ENCODE results near the gene ST6GALNAC3. TPM values are rescaled to one million over a fixed set of nuclear protein-coding genes. Genes with fewer than 3 reads are reported as not detected.

ST6GALNAC3 gene
- total RNA-seq, 2 experiments from 2014 or later = 0.50 to 1.2 TPM

- Histone ChIP-seq H3K4me2 (ENCODE audit: low read length) (no peak overlapping the region), H3K4me3 (ENCODE audit: low read depth, low read length, poor library complexity, severe bottlenecking) (no peak overlapping the region), H2AFZ (ENCODE audit: low read length) (no peak overlapping the region), H3K9me2 (ENCODE audit: insufficient read depth, low read length) (no peaks in the 10 kb centered on the region), H3K27ac (ENCODE audit: low read depth, low read length, poor library complexity, severe bottlenecking) (no peak overlapping the region), H3K36me3 (ENCODE audit: insufficient read depth, low read length) (no peaks in the 10 kb centered on the region), H3K9me3 (ENCODE audit: low read length) (no peaks in the 10 kb centered on the region), H3K79me2 (ENCODE audit: insufficient read depth, low read depth, low read length) (no peaks in the 10 kb centered on the region), H3K4me1 (ENCODE audit: insufficient read depth, low read length, poor library complexity, severe bottlenecking) (no peaks in the 10 kb centered on the region), H4K20me1 (ENCODE audit: insufficient read depth, low read length) (no peaks in the 10 kb centered on the region)
- no peak for DNase-seq (ENCODE audit: low spot score)
- POLR2A ChIA-PET = interaction anchor here (1.2 kb wide), 1 partner anchor 69 kb away, joined by 3 read pairs; no protein-coding TSS in a partner anchor
- TF ChIP-seq CTCF (conservative IDR thresholded peaks at IDR 0.05; ENCODE audit: low read length) (no peak), EZH2phosphoT487 (IDR thresholded peaks at IDR 0.05; ENCODE audit: borderline replicate concordance, low read depth, low read length) (no peak)
- intact Hi-C loops (cut with micrococcal nuclease; ENCODE audit: unreplicated experiment) = no loop called here
- CTCF ChIA-PET (ENCODE audit: unreplicated experiment) = no interaction called here
- no TSS peak for BruUV-seq (replicated peaks)
These were observed 28.4 kb upstream of the ST6GALNAC3 start for GRCh38 chr1:76046149-76046548.

GRCh38 chr1:76048219-76048618 lies 26.3 kb upstream of the ST6GALNAC3 start:
- no peak overlapping the region for H3K4me2 ChIP-seq (ENCODE audit: low read length)
- H3K27ac ChIP-seq (ENCODE audit: low read depth, low read length, poor library complexity, severe bottlenecking) = no peak overlapping the region
- no peaks in the 10 kb centered on the region for H3K4me1 ChIP-seq (ENCODE audit: insufficient read depth, low read length, poor library complexity, severe bottlenecking)
- no peak for DNase-seq (ENCODE audit: low spot score)
- H3K36me3 ChIP-seq (ENCODE audit: insufficient read depth, low read length) = no peaks in the 10 kb centered on the region
- POLR2A ChIA-PET = no interaction called here
- CTCF ChIA-PET (ENCODE audit: unreplicated experiment) = no interaction called here
- H3K9me3 ChIP-seq (ENCODE audit: low read length) = no peaks in the 10 kb centered on the region
- intact Hi-C loops (cut with micrococcal nuclease; ENCODE audit: unreplicated experiment) = no loop called here
- TF ChIP-seq CTCF (conservative IDR thresholded peaks at IDR 0.05; ENCODE audit: low read length) = no peak
- BruUV-seq (replicated peaks) = no TSS peak
- H3K9me2 ChIP-seq (ENCODE audit: insufficient read depth, low read length) = no peaks in the 10 kb centered on the region
- H4K20me1 ChIP-seq (ENCODE audit: insufficient read depth, low read length) = no peaks in the 10 kb centered on the region
- H2AFZ ChIP-seq (ENCODE audit: low read length) = no peak overlapping the region
- H3K4me3 ChIP-seq (ENCODE audit: low read depth, low read length, poor library complexity, severe bottlenecking) = no peak overlapping the region
- H3K79me2 ChIP-seq (ENCODE audit: insufficient read depth, low read depth, low read length) = no peaks in the 10 kb centered on the region

- Histone ChIP-seq H3K27ac (ENCODE audit: low read depth, low read length, poor library complexity, severe bottlenecking) (no peak overlapping the region), H3K36me3 (ENCODE audit: insufficient read depth, low read length) (no peaks in the 10 kb centered on the region), H2AFZ (ENCODE audit: low read length) (no peak overlapping the region), H3K9me2 (ENCODE audit: insufficient read depth, low read length) (no peaks in the 10 kb centered on the region), H3K4me2 (ENCODE audit: low read length) (no peak overlapping the region), H3K4me1 (ENCODE audit: insufficient read depth, low read length, poor library complexity, severe bottlenecking) (no peaks in the 10 kb centered on the region), H3K4me3 (ENCODE audit: low read depth, low read length, poor library complexity, severe bottlenecking) (no peak overlapping the region), H3K9me3 (ENCODE audit: low read length) (no peaks in the 10 kb centered on the region), H3K79me2 (ENCODE audit: insufficient read depth, low read depth, low read length) (no peaks in the 10 kb centered on the region), H4K20me1 (ENCODE audit: insufficient read depth, low read length) (no peaks in the 10 kb centered on the region)
- CTCF ChIA-PET (ENCODE audit: unreplicated experiment) = no interaction called here
- intact Hi-C loops (cut with micrococcal nuclease; ENCODE audit: unreplicated experiment) = no loop called here
- POLR2A ChIA-PET = no interaction called here
- no peak for TF ChIP-seq CTCF (conservative IDR thresholded peaks at IDR 0.05; ENCODE audit: low read length)
- no peak for DNase-seq (ENCODE audit: low spot score)
- no TSS peak for BruUV-seq (replicated peaks)
These were observed 25.6 kb upstream of the ST6GALNAC3 start for GRCh38 chr1:76048926-76049325.

All from OCI-LY7 (cell line).